ENCODE data around the gene NRG2. TPM values are rescaled to one million over a fixed set of nuclear protein-coding genes. Genes with fewer than 3 reads are reported as not detected.

NRG2 gene
- total RNA-seq, 1 experiment from 2014 or later: not detected

- Histone ChIP-seq H3K4me3 (ENCODE audit: low read depth, low read length, poor library complexity, severe bottlenecking) (no peak overlapping the region), H3K36me3 (ENCODE audit: insufficient read depth, low read length, poor library complexity, severe bottlenecking) (no peaks in the 10 kb centered on the region), H3K27me3 (replicated peaks; ENCODE audit: insufficient read depth, low read depth, low read length, poor library complexity) (no peaks in the 10 kb centered on the region), H3K27ac (ENCODE audit: low read depth, low read length, poor library complexity, severe bottlenecking) (no peak overlapping the region), H3K9me3 (ENCODE audit: low read depth, low read length, poor library complexity, severe bottlenecking) (no peaks in the 10 kb centered on the region), H3K4me1 (ENCODE audit: insufficient read depth, low read length, poor library complexity, severe bottlenecking) (no peaks in the 10 kb centered on the region)
- intact Hi-C loops (cut with micrococcal nuclease; ENCODE audit: unreplicated experiment): no loop called here
- POLR2A ChIA-PET (ENCODE audit: low non-redundant PET): no interaction called here
- DNase-seq (ENCODE audit: low spot score): peak; percentile 33
- no TSS peak for BruUV-seq (replicated peaks)
- no peak for TF ChIP-seq CTCF (conservative IDR thresholded peaks at IDR 0.05; ENCODE audit: low read depth, low read length)
- no peak for TF ChIP-seq EZH2 (IDR thresholded peaks at IDR 0.05; ENCODE audit: borderline replicate concordance, low read depth, low read length, poor library complexity, severe bottlenecking)
- CTCF ChIA-PET: interaction anchor here (1.5 kb wide), 1 partner anchor 13 kb away, joined by 5 read pairs; no protein-coding TSS in a partner anchor
Measured at GRCh38 chr5:139955616-139956273, 87.4 kb downstream of the NRG2 start.

GRCh38 chr5:139955053-139955605 lies 88.0 kb downstream of the NRG2 start:
- no peak for TF ChIP-seq CTCF (conservative IDR thresholded peaks at IDR 0.05; ENCODE audit: low read depth, low read length)
- TF ChIP-seq EZH2 (IDR thresholded peaks at IDR 0.05; ENCODE audit: borderline replicate concordance, low read depth, low read length, poor library complexity, severe bottlenecking): no peak
- CTCF ChIA-PET: interaction anchor here (1.5 kb wide), 1 partner anchor 14 kb away, joined by 5 read pairs; no protein-coding TSS in a partner anchor
- no peak overlapping the region for H3K27ac ChIP-seq (ENCODE audit: low read depth, low read length, poor library complexity, severe bottlenecking)
- DNase-seq (ENCODE audit: low spot score): no peak
- no peaks in the 10 kb centered on the region for H3K4me1 ChIP-seq (ENCODE audit: insufficient read depth, low read length, poor library complexity, severe bottlenecking)
- H3K9me3 ChIP-seq (ENCODE audit: low read depth, low read length, poor library complexity, severe bottlenecking): no peaks in the 10 kb centered on the region
- H3K4me3 ChIP-seq (ENCODE audit: low read depth, low read length, poor library complexity, severe bottlenecking): no peak overlapping the region
- no TSS peak for BruUV-seq (replicated peaks)
- intact Hi-C loops (cut with micrococcal nuclease; ENCODE audit: unreplicated experiment): no loop called here
- POLR2A ChIA-PET (ENCODE audit: low non-redundant PET): no interaction called here
- H3K36me3 ChIP-seq (ENCODE audit: insufficient read depth, low read length, poor library complexity, severe bottlenecking): no peaks in the 10 kb centered on the region
- H3K27me3 ChIP-seq (replicated peaks; ENCODE audit: insufficient read depth, low read depth, low read length, poor library complexity): no peaks in the 10 kb centered on the region

GRCh38 chr5:139954462-139954861 lies 88.6 kb downstream of the NRG2 start:
- Histone ChIP-seq H3K9me3 (ENCODE audit: low read depth, low read length, poor library complexity, severe bottlenecking) (no peaks in the 10 kb centered on the region), H3K4me1 (ENCODE audit: insufficient read depth, low read length, poor library complexity, severe bottlenecking) (no peaks in the 10 kb centered on the region), H3K36me3 (ENCODE audit: insufficient read depth, low read length, poor library complexity, severe bottlenecking) (no peaks in the 10 kb centered on the region), H3K4me3 (ENCODE audit: low read depth, low read length, poor library complexity, severe bottlenecking) (no peak overlapping the region), H3K27ac (ENCODE audit: low read depth, low read length, poor library complexity, severe bottlenecking) (no peak overlapping the region), H3K27me3 (replicated peaks; ENCODE audit: insufficient read depth, low read depth, low read length, poor library complexity) (no peaks in the 10 kb centered on the region)
- BruUV-seq (replicated peaks): no TSS peak
- TF ChIP-seq CTCF (conservative IDR thresholded peaks at IDR 0.05; ENCODE audit: low read depth, low read length) (no peak), EZH2 (IDR thresholded peaks at IDR 0.05; ENCODE audit: borderline replicate concordance, low read depth, low read length, poor library complexity, severe bottlenecking) (no peak)
- POLR2A ChIA-PET (ENCODE audit: low non-redundant PET): no interaction called here
- intact Hi-C loops (cut with micrococcal nuclease; ENCODE audit: unreplicated experiment): no loop called here
- no peak for DNase-seq (ENCODE audit: low spot score)
- CTCF ChIA-PET: interaction anchor here (1.5 kb wide), 1 partner anchor 14 kb away, joined by 5 read pairs; no protein-coding TSS in a partner anchor
